ENCODE measurements around the gene GNAZ.

- TF ChIP-seq EZH2 (IDR thresholded peaks at IDR 0.05; ENCODE audit: insufficient read depth, poor library complexity, severe bottlenecking) (no peak), EZH2phosphoT487 (IDR thresholded peaks at IDR 0.05; ENCODE audit: insufficient read depth, low read depth) (no peak)
Observed at GRCh38 chr22:23086263-23086662, 15.9 kb downstream of the GNAZ start.
